Measurements from ENCODE around the gene GLYATL1. TPM values are rescaled to one million over a fixed set of nuclear protein-coding genes. Genes with fewer than 3 reads are reported as not detected.
A peak's percentile ranks its signal among the peaks of the same experiment; 100 is the strongest.

GLYATL1 gene
- total and polyA plus RNA-seq, 7 donors, result not detected

DNA sequence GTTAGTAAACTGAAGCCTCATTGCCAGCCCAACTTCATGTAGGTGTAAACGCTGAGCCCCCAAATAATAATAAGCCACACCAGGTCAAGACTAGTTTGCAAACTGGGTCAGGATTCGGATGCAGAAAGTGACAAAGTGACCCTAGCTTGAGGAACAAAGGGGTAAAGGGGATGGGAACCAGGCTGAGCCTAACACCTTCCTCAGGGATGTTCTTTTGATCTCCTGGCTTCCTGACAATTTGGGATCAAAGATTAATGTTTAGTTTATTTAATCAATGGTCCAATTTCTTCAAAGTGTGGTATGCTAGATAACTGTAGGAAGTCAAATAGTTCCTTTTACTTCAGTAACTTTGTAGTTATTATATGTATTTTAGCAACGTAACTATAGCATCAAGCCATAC, 9.9 kb downstream of the GLYATL1 start:
- no peaks in the 10 kb centered on the region for H3K9me3 ChIP-seq
- no peaks in the 10 kb centered on the region for H3K4me1 ChIP-seq
- ATAC-seq (no peak), DNase-seq (no peak)
- H3K4me3 ChIP-seq, result no peak overlapping the region
- H3K27ac ChIP-seq, result no peak overlapping the region
- no peaks in the 10 kb centered on the region for H3K27me3 ChIP-seq (ENCODE audit: insufficient read depth in 3 of 3, low read length in 2 of 3)
- 74 to 79% (median 78%) methylated on average over 3 of the region's 3 CpGs for whole genome bisulfite sequencing, 3 donors
- no peaks in the 10 kb centered on the region for H3K36me3 ChIP-seq (ENCODE audit: insufficient read depth in 1 of 2, low read depth in 1 of 2)
- TF ChIP-seq, protein P1, sequence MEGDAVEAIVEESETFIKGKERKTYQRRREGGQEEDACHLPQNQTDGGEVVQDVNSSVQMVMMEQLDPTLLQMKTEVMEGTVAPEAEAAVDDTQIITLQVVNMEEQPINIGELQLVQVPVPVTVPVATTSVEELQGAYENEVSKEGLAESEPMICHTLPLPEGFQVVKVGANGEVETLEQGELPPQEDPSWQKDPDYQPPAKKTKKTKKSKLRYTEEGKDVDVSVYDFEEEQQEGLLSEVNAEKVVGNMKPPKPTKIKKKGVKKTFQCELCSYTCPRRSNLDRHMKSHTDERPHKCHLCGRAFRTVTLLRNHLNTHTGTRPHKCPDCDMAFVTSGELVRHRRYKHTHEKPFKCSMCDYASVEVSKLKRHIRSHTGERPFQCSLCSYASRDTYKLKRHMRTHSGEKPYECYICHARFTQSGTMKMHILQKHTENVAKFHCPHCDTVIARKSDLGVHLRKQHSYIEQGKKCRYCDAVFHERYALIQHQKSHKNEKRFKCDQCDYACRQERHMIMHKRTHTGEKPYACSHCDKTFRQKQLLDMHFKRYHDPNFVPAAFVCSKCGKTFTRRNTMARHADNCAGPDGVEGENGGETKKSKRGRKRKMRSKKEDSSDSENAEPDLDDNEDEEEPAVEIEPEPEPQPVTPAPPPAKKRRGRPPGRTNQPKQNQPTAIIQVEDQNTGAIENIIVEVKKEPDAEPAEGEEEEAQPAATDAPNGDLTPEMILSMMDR (IDR thresholded peaks at IDR 0.05), result no peak
- intact Hi-C loops (cut with DNase I), result no loop called here

DNA sequence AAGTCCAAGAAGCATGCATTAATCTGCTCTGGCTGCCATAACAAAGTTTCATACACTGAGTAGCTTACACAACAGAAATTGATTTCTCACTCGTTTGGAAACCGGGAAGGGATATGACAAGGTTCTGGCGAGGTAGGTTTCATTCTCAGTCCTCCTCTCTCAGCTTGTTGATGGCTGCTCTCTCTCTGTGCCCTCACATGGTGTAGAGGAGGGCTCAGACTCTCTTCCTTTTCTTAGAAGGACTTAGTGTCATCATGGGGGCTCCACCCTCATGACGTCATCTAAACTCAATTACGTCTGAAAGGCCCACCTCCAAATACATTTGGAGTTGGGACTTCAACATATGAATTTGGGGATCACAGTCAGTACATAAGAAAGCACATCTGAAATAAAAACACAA, 18.6 kb downstream of the GLYATL1 start:
- Histone ChIP-seq H3K9me3 (no peaks in the 10 kb centered on the region), H3K27ac (no peak overlapping the region), H3K36me3 (ENCODE audit: insufficient read depth in 1 of 2, low read depth in 1 of 2) (no peaks in the 10 kb centered on the region), H3K4me1 (no peaks in the 10 kb centered on the region), H3K4me3 (no peak overlapping the region), H3K27me3 (ENCODE audit: insufficient read depth in 3 of 3, low read length in 2 of 3) (peaks cover 0 to 2% (median 0%) of the 10 kb centered on the region in 3 donors)
- ATAC-seq (no peak), DNase-seq (no peak)
- TF ChIP-seq, protein P1 (IDR thresholded peaks at IDR 0.05), result no peak
- intact Hi-C loops (cut with DNase I), result no loop called here
- WGBS, 3 donors, result 44 to 56% (median 50%) methylated on average over 5 of the region's 5 CpGs

DNA sequence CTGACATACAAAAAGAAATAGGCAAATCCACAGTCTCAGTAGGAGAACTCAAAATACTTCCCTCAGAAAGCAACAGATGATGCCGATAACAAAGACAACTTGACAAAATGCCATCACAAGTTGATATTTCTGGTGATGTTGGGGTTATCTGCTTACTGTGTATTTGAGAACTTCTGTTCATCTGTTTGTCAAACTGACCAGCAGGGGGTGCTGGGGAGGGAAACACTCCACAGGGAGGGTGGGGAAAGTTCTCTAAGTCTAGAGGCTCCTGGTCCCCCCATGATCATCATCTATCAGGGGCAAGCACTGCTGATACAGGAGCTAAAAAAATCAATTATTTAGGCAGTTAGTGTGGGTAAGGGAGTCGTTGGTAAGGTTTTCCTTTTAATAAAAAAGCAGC, 19.2 kb downstream of the GLYATL1 start:
- 56 to 61% (median 60%) methylated on average over 2 of the region's 2 CpGs for WGBS, 3 donors
- Histone ChIP-seq H3K4me3 (no peak overlapping the region), H3K36me3 (ENCODE audit: insufficient read depth in 1 of 2, low read depth in 1 of 2) (no peaks in the 10 kb centered on the region), H3K27me3 (ENCODE audit: insufficient read depth in 3 of 3, low read length in 2 of 3) (peaks cover 0 to 6% (median 4%) of the 10 kb centered on the region in 3 donors), H3K27ac (no peak overlapping the region), H3K4me1 (no peaks in the 10 kb centered on the region), H3K9me3 (no peaks in the 10 kb centered on the region)
- ATAC-seq, result no peak
- TF ChIP-seq, protein P1 (IDR thresholded peaks at IDR 0.05), result peak; percentile 23
- intact Hi-C loops (cut with DNase I), result no loop called here
- no peak for DNase-seq

DNA sequence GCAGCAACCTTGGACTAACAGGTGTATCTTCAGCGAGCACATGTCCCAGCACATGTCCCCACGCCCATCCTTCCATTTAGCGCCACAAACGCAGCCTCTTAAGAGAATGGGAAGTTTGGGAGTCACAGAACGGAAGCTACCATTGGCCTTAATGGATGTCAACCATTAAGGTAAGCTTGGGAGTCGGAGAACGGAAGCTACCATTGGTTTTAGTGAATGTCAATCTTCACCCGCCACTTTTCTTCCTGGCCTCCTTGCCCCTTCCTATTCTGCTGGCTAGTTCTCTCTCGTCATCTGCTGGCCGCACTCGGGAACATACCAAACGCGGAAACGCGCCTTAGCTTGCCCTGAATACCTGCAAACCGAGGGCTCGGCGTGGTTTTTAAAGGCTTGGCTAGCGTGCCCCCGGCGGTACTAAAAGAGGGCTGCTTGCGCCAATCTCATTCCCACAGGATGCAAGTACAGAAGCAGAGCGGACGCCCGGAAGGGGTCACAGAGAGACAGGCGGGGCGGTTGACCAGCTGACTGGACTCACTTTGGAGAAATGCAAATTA, 24.3 kb downstream of the GLYATL1 start:
- no peak for DNase-seq
- no peaks in the 10 kb centered on the region for H3K4me1 ChIP-seq
- WGBS, 3 donors, result 12 to 19% (median 12%) methylated on average over 27 of the region's 27 CpGs
- TF ChIP-seq, protein P1 (IDR thresholded peaks at IDR 0.05), result no peak
- no peak for ATAC-seq
- H3K27me3 ChIP-seq (ENCODE audit: insufficient read depth in 3 of 3, low read length in 2 of 3), result peaks cover 0 to 14% (median 3%) of the 10 kb centered on the region in 3 donors
- no peaks in the 10 kb centered on the region for H3K36me3 ChIP-seq (ENCODE audit: insufficient read depth in 1 of 2, low read depth in 1 of 2)
- H3K4me3 ChIP-seq, result no peak overlapping the region
- H3K9me3 ChIP-seq, result no peaks in the 10 kb centered on the region
- no peak overlapping the region for H3K27ac ChIP-seq
- intact Hi-C loops (cut with DNase I), result no loop called here
